GM23338 (cell line): Measurements from ENCODE around the gene CPA1. TPM values are rescaled to one million over a fixed set of nuclear protein-coding genes. Genes with fewer than 3 reads are reported as not detected.

Experiments used
- ATAC-seq: fragments of 200-7000 bp; cut with Tn5 transposase; 3 replicates; pipeline ENCODE4 v1.9.1; 2020
- DNase-seq: peaks from one replicate; pipeline ENCODE4 v3.0.0-alpha.2; 2015; ENCODE audit warnings: low spot score
- H2AFZ ChIP-seq: fragments of 200-600 bp; sonication (generic); 2 replicates; pipeline ENCODE4 v1.8.0; 2016; ENCODE audit warnings: antibody characterized with exemption, mild to moderate bottlenecking, moderate library complexity
- H3F3A ChIP-seq: fragments of 200-600 bp; sonication (generic); replicated peaks from 2 replicates; pipeline ENCODE4 v1.8.0; 2017; ENCODE audit warnings: antibody characterized with exemption, mixed run types, low read depth
- H3K27ac ChIP-seq: fragments of 200-600 bp; sonication (generic); 2 replicates; pipeline ENCODE4 v1.6.1; 2016; ENCODE audit warnings: low read depth
- H3K27me3 ChIP-seq: fragments of 200-600 bp; sonication (generic); 2 replicates; pipeline ENCODE4 v1.8.0; 2016; ENCODE audit warnings: mild to moderate bottlenecking, mixed run types, moderate library complexity; ENCODE audit not compliant: insufficient read depth
- H3K36me3 ChIP-seq: fragments of 200-600 bp; sonication (generic); 2 replicates; pipeline ENCODE4 v1.8.0; 2016; ENCODE audit warnings: mild to moderate bottlenecking; ENCODE audit not compliant: insufficient read depth
- H3K4me1 ChIP-seq: fragments of 200-600 bp; sonication (generic); 2 replicates; pipeline ENCODE4 v1.8.0; 2016; ENCODE audit warnings: mild to moderate bottlenecking, moderate library complexity; ENCODE audit not compliant: insufficient read depth
- H3K4me2 ChIP-seq: fragments of 200-600 bp; sonication (generic); 2 replicates; pipeline ENCODE4 v1.7.1; 2017; ENCODE audit warnings: mixed run types
- H3K4me3 ChIP-seq: fragments of 200-600 bp; sonication (generic); 2 replicates; pipeline ENCODE4 v1.6.1; 2016; ENCODE audit warnings: mixed run types
- H3K79me2 ChIP-seq: fragments of 200-600 bp; sonication (generic); replicated peaks from 2 replicates; pipeline ENCODE4 v1.8.0; 2017; ENCODE audit warnings: mild to moderate bottlenecking; ENCODE audit not compliant: insufficient read depth
- H3K9me2 ChIP-seq: fragments of 200-600 bp; sonication (generic); 2 replicates; pipeline ENCODE4 v1.8.0; 2017; ENCODE audit not compliant: insufficient read depth
- H4K20me1 ChIP-seq: fragments of 200-600 bp; sonication (generic); replicated peaks from 2 replicates; pipeline ENCODE4 v1.8.0; 2017; ENCODE audit warnings: mild to moderate bottlenecking; ENCODE audit not compliant: insufficient read depth
- H3K27ac Mint-ChIP-seq: 2 replicates; pipeline ENCODE4 v1.8.0; 2020; ENCODE audit warnings: inconsistent platforms, mild to moderate bottlenecking, moderate library complexity, mixed read lengths
- H3K27me3 Mint-ChIP-seq: 3 replicates; pipeline ENCODE4 v1.8.0; 2022; ENCODE audit warnings: low read depth, mild to moderate bottlenecking, moderate library complexity, mixed read lengths, inconsistent platforms; ENCODE audit not compliant: insufficient read depth, poor library complexity
- H3K36me3 Mint-ChIP-seq: 3 replicates; pipeline ENCODE4 v1.8.0; 2021; ENCODE audit warnings: low read depth, mild to moderate bottlenecking, inconsistent platforms, moderate library complexity, mixed read lengths
- H3K4me1 Mint-ChIP-seq: 3 replicates; pipeline ENCODE4 v1.8.0; 2020; ENCODE audit warnings: mild to moderate bottlenecking, inconsistent platforms, mixed read lengths
- H3K4me3 Mint-ChIP-seq: 3 replicates; pipeline ENCODE4 v1.8.0; 2021; ENCODE audit warnings: moderate library complexity, mild to moderate bottlenecking, inconsistent platforms, mixed read lengths
- H3K9me3 Mint-ChIP-seq: 3 replicates; pipeline ENCODE4 v1.8.0; 2020; ENCODE audit warnings: moderate library complexity, mild to moderate bottlenecking, inconsistent platforms, mixed read lengths
- CTCF ChIP-seq, 2 experiments: fragments of 200-600 bp in 1 of 2; sonication (generic) in 1 of 2; conservative IDR thresholded peaks; 2 replicates each; pipeline versions ENCODE4 v1.5.1 to v1.6.1; 2016 to 2017; ENCODE audit warnings: antibody characterized with exemption in 2 of 2, low read depth in 2 of 2, mild to moderate bottlenecking in 2 of 2, moderate library complexity in 1 of 2
- EZH2 ChIP-seq: fragments of 200-600 bp; sonication (generic); IDR thresholded peaks from one replicate; pipeline ENCODE4 v1.8.0; 2017; ENCODE audit warnings: antibody characterized with exemption, mild to moderate bottlenecking, low read depth; ENCODE audit not compliant: unreplicated experiment
- EZH2phosphoT487 ChIP-seq: fragments of 200-600 bp; sonication (generic); IDR thresholded peaks from one replicate; pipeline ENCODE4 v1.8.1; 2018; ENCODE audit warnings: antibody characterized with exemption; ENCODE audit not compliant: unreplicated experiment
- POLR2AphosphoS5 ChIP-seq: IDR thresholded peaks from 2 replicates; pipeline ENCODE4 v1.6.1; 2016; ENCODE audit warnings: antibody characterized with exemption, low read depth
- REST ChIP-seq: IDR thresholded peaks from one replicate; pipeline ENCODE4 v1.6.1; 2018; ENCODE audit warnings: antibody characterized with exemption; ENCODE audit not compliant: unreplicated experiment
- STAT1 ChIP-seq: IDR thresholded peaks from one replicate; pipeline ENCODE4 v1.6.1; 2016; ENCODE audit warnings: antibody characterized with exemption; ENCODE audit not compliant: unreplicated experiment
- ZNF114 ChIP-seq: fragments of 250-450 bp; sonication (Bioruptor Pico); IDR thresholded peaks from 2 replicates; pipeline ENCODE4 v1.5.0; 2020; ENCODE audit warnings: mild to moderate bottlenecking, moderate library complexity
- ZNF331 ChIP-seq: fragments of 250-450 bp; sonication (Bioruptor Pico); IDR thresholded peaks from 2 replicates; pipeline ENCODE4 v1.5.0; 2020; ENCODE audit warnings: low read depth, mild to moderate bottlenecking, moderate library complexity
- polyA plus RNA-seq: library from polyadenylated mRNA; unstranded; fragments of >200 nt; fragmentation: Nextera tagmentation; extraction: Ambion mirVana; gene quantifications from 2 replicates; pipeline ENCODE4 v1.2.1, GENCODE V29; 2016
- total RNA-seq: library from RNA; depleted of rRNA; stranded (reverse); fragments of >200 nt; shearing (Covaris generic); gene quantifications from 2 replicates; pipeline ENCODE4 v1.2.3, GENCODE V29; 2014

Gene CPA1
- total and polyA plus RNA-seq, 2 experiments from 2014 or later, result not detected

DNA sequence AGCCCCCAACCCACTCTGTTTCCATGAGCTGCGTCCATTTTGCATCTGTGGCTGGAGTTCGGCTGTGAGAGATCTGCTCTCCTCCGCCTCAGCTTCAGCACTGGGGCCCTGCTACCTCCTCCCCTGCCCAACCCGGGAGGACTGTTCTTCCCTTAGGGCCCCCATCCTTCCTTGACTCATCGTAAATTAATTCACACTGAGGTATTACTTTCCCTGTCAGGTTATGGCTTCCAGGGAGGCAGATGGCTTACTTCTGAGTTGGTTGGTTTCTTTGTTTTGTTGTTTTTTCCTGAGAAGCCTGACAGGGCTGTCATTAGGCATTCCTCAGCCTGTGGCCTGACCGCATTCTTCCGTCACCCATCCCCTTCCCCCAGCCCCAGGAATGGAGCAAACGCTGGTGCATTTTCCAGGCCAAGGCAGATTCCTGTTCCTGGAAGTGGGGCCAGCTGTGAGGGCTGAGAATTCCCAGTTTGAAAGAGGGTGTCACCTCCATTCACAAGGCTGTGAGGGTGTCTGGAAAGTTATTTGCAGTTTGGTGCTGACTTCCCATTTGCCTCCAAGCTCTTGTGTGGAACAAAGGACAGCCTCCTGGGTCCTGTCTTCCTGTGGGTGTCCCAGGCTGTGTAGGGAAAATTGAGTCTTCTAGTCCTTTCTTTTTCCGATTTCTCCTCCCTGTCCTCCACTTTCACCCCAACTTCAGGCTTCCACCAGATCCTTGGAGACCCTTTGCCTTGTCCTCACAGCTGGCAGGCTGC, 24.0 kb upstream of the CPA1 start:
- no peak for TF ChIP-seq ZNF114
- TF ChIP-seq EZH2phosphoT487, result no peak
- TF ChIP-seq EZH2, result no peak
- TF ChIP-seq STAT1, result no peak
- TF ChIP-seq POLR2AphosphoS5, result no peak
- TF ChIP-seq ZNF331 (CRISPR knock-in tag), result no peak
- TF ChIP-seq REST, result no peak
- TF ChIP-seq CTCF (conservative IDR thresholded peaks at IDR 0.05; ENCODE audit: low read depth in 2 of 2), result no peak
- Histone ChIP-seq H3K27me3 (no peaks in the 10 kb centered on the region), H3F3A (no peaks in the 10 kb centered on the region), H3K27ac (0 out of 2 replicates have a peak overlapping the region, but pooled peaks have one; percentile 60), H3K4me2 (peak overlapping the region; percentile 42; the same call in 1 of the 2 replicates), H4K20me1 (no peaks in the 10 kb centered on the region), H3K9me2 (0 out of 2 replicates have a peak, but pooled peaks cover 5% of the 10 kb centered on the region), H2AFZ (peak overlapping the region; percentile 92), H3K4me3 (no peak overlapping the region), H3K36me3 (no peaks in the 10 kb centered on the region), H3K4me1 (peaks cover 19% of the 10 kb centered on the region), H3K79me2 (no peaks in the 10 kb centered on the region)
- Mint-ChIP-seq H3K4me3 (no peak overlapping the region; the same call in 2 of the 3 replicates), H3K4me1 (peaks cover 37% of the 10 kb centered on the region), H3K36me3 (peaks cover 13% of the 10 kb centered on the region; the same call in 2 of the 3 replicates), H3K27me3 (peaks cover 20% of the 10 kb centered on the region), H3K9me3 (peaks cover 16% of the 10 kb centered on the region), H3K27ac (peak overlapping the region; percentile 79)
- DNase-seq (peak; percentile 88), ATAC-seq (peak; percentile 90)
